Measurements from ENCODE around the gene VAV2.
A peak's percentile ranks its signal among the peaks of the same experiment; 100 is the strongest.

Gene VAV2

DNA sequence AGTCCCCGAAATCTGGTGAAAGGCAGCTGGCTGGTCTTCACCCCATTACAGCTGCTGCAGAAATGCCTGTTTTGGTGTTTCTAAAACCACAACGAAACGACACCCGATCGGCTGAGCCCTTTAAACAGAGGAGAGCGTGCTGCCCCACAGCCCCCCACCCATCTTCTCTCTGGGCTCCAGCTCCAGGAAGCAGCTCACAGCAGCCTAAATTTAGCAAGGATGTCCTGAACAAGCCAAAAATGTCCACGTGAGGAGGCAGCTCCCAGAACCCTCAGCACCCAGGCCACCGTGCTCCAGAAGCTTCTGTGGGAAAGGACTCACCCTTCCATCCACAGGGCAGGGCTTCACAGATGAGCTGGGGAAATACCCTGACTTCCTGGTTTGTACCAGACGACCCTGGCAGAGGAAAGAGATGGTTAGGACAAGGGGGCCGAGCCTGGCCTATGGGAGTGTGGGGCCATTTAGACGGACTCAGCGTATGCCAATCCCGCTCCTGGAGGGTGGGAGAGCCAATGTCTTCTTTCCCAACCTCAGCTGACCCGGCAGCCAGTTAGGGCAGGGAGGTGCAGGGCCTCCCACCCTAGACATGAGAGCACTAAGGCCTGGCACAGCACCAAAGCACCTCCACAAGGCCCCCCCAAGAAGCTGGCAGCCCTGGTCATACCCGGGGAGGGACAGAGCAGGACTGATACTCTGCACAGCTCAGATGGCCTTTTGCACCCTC lies 214.9 kb downstream of the VAV2 start:
- H3K4me3 ChIP-seq: no peak overlapping the region
- H3K4me1 ChIP-seq: peaks cover 38% of the 10 kb centered on the region
- H4K20me1 ChIP-seq: no peaks in the 10 kb centered on the region
- H3K36me3 ChIP-seq: peaks cover 80% of the 10 kb centered on the region
- H3K27me3 ChIP-seq: no peaks in the 10 kb centered on the region
- H3K4me2 ChIP-seq: peak overlapping the region; percentile 73
- peaks cover 15% of the 10 kb centered on the region for H3K9me3 ChIP-seq
- no peak for TF ChIP-seq Cebpa-rat (IDR thresholded peaks at IDR 0.05)
- H3K9ac ChIP-seq: peak overlapping the region; percentile 50; the same call in 1 of the 2 replicates
- peak overlapping the region; percentile 60; the same call in 1 of the 2 replicates for H3K27ac ChIP-seq

DNA sequence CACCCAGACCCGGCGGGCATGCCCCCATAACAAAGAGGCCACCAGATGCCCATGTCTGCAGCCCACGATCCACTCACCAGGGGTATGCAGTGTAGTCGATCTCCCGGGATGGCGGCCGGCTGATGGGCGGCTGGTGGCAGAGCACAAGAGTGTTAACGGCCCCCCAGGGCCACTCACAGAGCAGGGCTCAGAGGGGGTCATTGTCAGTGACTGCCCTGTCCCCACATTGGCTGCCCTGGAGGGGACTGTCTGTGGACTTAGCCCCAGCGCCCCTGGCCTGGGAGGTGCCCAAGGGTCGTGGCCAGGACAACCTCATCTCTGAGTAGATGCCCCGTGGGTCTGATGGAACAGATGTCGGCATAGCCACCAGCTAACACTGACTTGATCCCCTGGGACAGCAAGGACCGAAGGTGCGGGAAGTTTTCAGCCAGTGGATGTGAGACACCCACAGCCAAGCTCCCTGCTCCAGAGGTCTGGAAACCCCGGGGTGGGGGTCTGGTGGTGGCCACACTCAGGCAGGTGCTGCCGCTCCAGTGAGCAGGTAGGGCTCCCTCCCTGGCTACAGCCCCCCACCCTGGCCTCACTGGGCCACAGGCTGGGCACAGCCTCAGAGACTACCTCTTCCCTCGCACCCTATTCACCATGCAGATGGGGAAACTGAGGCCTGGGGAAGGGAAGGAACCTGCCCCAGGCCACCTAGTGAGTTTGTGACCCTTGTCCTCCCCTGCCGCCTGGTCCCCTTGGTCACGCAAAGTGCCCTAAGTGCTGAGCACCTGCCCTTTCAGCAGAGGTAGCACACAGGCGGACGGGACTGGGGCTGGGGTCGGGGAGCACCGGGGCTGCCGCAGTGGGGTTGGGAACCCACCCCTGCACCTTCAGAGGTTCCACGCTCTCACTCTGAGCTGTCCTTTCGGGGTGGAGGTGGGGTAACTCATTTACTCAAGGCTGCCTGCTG lies 215.9 kb downstream of the VAV2 start:
- peaks cover 86% of the 10 kb centered on the region for H3K36me3 ChIP-seq

DNA sequence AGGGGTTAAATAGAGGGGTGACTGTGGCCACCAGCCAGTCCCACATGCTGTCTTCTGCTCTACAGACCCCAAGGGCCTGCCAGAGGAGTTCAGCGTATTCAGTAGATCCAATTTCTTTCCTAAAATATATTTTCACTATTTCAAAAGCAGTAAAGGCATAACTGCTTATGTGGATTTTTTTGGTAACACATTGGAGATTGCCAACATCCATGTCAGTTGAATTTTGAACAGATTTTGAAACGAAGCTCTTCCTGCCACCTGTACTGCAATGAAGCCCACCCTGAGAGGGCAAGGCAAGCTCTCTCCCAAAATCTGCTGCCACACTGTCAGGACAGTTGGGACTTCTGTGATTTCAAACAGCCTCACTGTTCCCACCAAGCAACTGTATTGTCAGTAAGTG lies 216.8 kb downstream of the VAV2 start:
- no peak overlapping the region for H3K4me3 ChIP-seq
- no peaks in the 10 kb centered on the region for H3K27me3 ChIP-seq
- no peak overlapping the region for H3K4me2 ChIP-seq
- no peaks in the 10 kb centered on the region for H4K20me1 ChIP-seq
- TF ChIP-seq Cebpa-rat (IDR thresholded peaks at IDR 0.05): no peak
- H3K9me3 ChIP-seq: peaks cover 15% of the 10 kb centered on the region
- no peak overlapping the region for H3K9ac ChIP-seq
- no peak overlapping the region for H3K27ac ChIP-seq
- peaks cover 22% of the 10 kb centered on the region for H3K4me1 ChIP-seq
- peaks cover 90% of the 10 kb centered on the region for H3K36me3 ChIP-seq

More for the DNA sequence above, 215.9 kb downstream of the VAV2 start:
- Histone ChIP-seq H3K9ac (no peak overlapping the region), H3K4me1 (peaks cover 32% of the 10 kb centered on the region), H4K20me1 (no peaks in the 10 kb centered on the region), H3K9me3 (peaks cover 15% of the 10 kb centered on the region), H3K27me3 (no peaks in the 10 kb centered on the region), H3K27ac (no peak overlapping the region), H3K4me2 (peak overlapping the region; percentile 73), H3K4me3 (no peak overlapping the region)
- no peak for TF ChIP-seq Cebpa-rat (IDR thresholded peaks at IDR 0.05)

DNA sequence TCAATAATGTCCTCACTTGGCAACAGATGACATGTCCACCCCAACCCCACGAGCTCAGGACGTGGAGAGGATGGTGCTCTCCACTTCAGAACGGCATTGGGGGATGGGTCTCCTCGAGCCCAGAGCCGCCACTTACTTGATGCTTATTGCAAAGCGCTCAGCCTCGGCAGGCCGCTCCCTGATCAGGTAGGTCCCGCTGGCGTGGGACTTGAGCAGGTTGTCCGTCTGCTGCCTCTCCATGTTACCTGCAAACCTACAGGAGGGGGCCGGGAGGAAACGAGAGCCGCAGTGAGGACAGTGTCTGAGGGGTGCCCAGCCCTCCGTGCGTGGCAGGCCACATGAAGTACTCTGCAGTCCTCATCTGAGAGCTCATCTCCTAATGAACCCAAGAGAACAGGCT lies 217.3 kb downstream of the VAV2 start:
- no peak for TF ChIP-seq Cebpa-rat (IDR thresholded peaks at IDR 0.05)
- no peak overlapping the region for H3K9ac ChIP-seq
- H4K20me1 ChIP-seq: no peaks in the 10 kb centered on the region
- H3K4me1 ChIP-seq: peaks cover 21% of the 10 kb centered on the region
- no peak overlapping the region for H3K4me3 ChIP-seq
- H3K27ac ChIP-seq: no peak overlapping the region
- H3K27me3 ChIP-seq: no peaks in the 10 kb centered on the region
- peaks cover 15% of the 10 kb centered on the region for H3K9me3 ChIP-seq
- H3K36me3 ChIP-seq: peaks cover 90% of the 10 kb centered on the region
- no peak overlapping the region for H3K4me2 ChIP-seq

DNA sequence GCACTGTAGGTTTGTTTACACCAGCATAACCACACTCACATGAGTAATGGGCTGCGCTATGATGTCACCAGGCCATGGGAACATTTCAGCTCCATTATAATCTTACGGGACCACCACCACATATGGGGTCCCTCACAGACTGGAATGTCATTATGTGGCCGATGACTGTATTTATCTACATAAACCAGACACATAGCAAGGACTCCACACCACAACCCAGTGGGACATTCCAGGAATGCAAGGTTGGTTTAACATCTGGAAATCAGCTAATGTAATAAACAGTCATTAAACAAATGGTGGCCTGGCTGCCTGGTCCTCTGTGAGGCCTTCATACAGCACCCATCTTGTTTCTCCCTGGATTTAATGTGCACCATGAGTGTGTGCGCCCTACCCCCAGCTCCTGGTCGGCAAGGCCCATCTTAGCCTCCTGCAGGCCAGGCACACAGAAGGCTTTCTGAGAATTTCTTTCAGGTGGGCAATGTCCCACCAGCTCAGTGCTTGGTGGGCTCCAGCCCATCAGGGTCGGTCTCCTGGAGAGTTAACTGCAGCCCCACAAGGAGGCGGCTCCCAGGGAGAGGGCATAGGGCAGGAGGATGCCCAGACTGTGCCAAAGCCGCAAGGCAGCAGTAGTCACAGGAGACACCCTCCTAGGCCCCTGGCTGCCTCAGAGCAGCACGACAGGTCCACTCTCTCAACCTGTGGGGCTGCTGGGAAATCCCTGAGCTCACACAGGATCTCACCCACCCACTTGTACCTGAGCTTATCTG lies 218.1 kb downstream of the VAV2 start:
- no peak overlapping the region for H3K4me2 ChIP-seq
- peaks cover 15% of the 10 kb centered on the region for H3K9me3 ChIP-seq
- H3K36me3 ChIP-seq: peaks cover 90% of the 10 kb centered on the region
- no peaks in the 10 kb centered on the region for H4K20me1 ChIP-seq
- H3K27ac ChIP-seq: no peak overlapping the region
- H3K4me3 ChIP-seq: 0 out of 2 replicates have a peak overlapping the region, but pooled peaks have one; percentile 18
- H3K9ac ChIP-seq: no peak overlapping the region
- H3K4me1 ChIP-seq: peaks cover 21% of the 10 kb centered on the region
- TF ChIP-seq Cebpa-rat (IDR thresholded peaks at IDR 0.05): no peak
- no peaks in the 10 kb centered on the region for H3K27me3 ChIP-seq

DNA sequence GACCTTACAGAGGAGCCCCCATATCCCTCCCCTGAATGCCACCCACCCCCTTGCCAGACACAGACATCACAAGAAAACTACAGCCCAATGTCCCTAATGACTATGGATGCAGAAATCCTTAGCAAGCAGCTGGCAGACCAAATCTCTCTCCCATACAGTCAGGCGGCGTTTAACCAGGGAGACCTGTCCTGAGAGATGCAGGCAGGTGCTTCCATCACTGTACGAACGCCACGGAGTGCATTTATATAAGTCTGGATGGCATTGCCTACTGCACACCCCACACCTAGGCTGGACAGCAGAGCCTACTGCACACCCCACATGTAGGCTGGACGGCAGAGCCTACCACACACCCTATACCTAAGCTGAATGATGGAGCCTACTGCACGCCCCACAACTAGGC lies 219.5 kb downstream of the VAV2 start:
- Histone ChIP-seq H3K36me3 (peaks cover 91% of the 10 kb centered on the region), H4K20me1 (no peaks in the 10 kb centered on the region), H3K9me3 (peaks cover 27% of the 10 kb centered on the region)

DNA sequence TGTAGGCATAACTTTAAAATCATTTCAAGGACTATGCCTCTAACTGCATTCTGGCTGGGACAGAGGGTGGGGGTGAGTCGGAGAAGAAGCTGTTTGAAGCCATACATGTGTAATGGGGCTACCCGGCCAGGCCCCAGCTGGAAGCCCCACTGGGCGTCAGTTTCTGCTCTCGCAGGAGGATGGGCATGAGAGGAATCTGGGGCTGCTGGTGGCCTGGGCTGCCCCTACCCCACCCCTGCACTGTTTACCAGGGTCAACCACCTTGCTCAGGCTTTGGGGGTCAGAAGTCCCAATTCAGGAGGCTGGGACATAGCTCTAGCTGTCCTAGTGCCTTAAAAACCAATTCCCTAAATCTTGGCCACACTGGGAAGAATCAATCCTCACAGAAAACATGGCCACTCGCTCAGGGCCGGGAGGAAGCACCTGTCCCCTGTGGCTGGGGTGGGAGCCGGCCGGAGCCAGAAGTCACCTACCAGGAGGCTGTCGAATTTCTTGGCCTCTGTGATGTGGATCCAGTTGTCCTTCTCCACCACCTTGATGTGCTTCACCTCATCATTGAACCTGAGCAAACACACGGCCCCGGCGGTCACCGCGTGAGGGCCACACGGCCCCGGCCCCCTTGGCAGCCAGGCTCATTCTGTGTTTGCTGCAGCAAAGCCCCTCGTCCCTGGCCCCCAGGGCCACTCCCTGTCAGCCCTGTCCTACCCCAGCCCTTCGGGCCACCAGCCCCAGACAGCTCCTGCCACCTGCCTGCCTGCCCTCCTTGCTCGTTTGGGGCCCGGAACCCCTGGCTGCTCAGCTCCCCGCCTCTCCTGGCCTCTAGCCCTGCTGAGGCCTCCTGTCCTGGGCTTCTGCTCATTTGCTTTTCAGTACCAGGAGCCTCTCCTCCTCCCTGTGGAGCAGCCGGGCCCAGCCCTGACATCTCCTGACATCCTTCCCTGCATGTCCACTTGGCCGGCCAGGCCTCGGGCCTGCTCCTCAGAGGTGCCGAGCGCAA lies 220.3 kb downstream of the VAV2 start:
- Histone ChIP-seq H3K27me3 (no peaks in the 10 kb centered on the region), H3K36me3 (peaks cover 99% of the 10 kb centered on the region), H3K9me3 (peaks cover 35% of the 10 kb centered on the region), H3K4me1 (peaks cover 8% of the 10 kb centered on the region), H3K9ac (peak overlapping the region; percentile 29; the same call in 1 of the 2 replicates), H3K4me2 (no peak overlapping the region), H4K20me1 (no peaks in the 10 kb centered on the region), H3K4me3 (no peak overlapping the region), H3K27ac (no peak overlapping the region)
- no peak for TF ChIP-seq Cebpa-rat (IDR thresholded peaks at IDR 0.05)

More for the DNA sequence above, 219.5 kb downstream of the VAV2 start:
- Histone ChIP-seq H3K4me1 (peaks cover 16% of the 10 kb centered on the region), H3K4me3 (no peak overlapping the region), H3K27me3 (no peaks in the 10 kb centered on the region), H3K9ac (0 out of 2 replicates have a peak overlapping the region, but pooled peaks have one; percentile 29), H3K4me2 (no peak overlapping the region), H3K27ac (no peak overlapping the region)
- TF ChIP-seq Cebpa-rat (IDR thresholded peaks at IDR 0.05): no peak

DNA sequence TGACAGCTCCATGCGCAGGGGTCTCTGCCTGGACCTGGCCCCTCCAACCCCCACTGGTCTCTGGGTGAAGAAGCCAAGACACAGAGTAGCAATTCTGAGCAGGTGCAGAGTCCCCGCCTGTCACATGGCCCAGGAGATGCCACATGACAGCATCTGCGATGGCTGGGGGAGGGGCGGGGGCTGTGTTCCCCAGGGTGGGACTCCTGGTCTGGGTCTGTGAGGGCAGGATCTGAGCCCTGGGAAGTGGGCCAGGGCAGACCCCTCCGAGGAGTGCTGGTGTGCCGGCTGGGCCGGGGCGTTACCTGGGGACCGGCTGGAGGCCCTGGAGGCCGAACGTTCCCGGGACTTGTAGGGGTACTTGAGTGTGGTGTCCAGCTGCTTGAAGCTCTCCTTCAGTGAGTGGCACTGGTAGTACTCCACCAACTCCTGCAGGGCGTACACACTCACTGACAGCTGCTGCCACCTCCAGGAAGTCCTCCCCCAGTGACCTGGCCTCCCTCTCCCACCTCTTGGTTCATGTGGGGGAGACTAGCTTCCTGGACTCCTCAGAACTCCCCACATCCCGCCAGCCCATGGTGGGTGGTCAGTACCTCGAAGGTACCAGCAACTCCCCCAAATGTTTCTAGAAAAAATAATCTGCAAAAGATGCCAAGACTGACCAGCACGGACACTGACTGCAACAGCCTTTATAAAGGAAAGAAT lies 221.9 kb downstream of the VAV2 start:
- no peaks in the 10 kb centered on the region for H3K27me3 ChIP-seq
- H3K27ac ChIP-seq: no peak overlapping the region
- H3K36me3 ChIP-seq: peaks cover 98% of the 10 kb centered on the region
- H3K4me3 ChIP-seq: no peak overlapping the region
- H3K4me1 ChIP-seq: no peaks in the 10 kb centered on the region
- TF ChIP-seq Cebpa-rat (IDR thresholded peaks at IDR 0.05): no peak
- H3K4me2 ChIP-seq: no peak overlapping the region
- no peaks in the 10 kb centered on the region for H4K20me1 ChIP-seq
- H3K9me3 ChIP-seq: peaks cover 37% of the 10 kb centered on the region
- no peak overlapping the region for H3K9ac ChIP-seq
